ENCODE measurements around the gene NXN. TPM values are rescaled to one million over a fixed set of nuclear protein-coding genes. Genes with fewer than 3 reads are reported as not detected.

NXN gene
- total RNA-seq, 1 experiment from 2014 or later: 126 TPM

DNA sequence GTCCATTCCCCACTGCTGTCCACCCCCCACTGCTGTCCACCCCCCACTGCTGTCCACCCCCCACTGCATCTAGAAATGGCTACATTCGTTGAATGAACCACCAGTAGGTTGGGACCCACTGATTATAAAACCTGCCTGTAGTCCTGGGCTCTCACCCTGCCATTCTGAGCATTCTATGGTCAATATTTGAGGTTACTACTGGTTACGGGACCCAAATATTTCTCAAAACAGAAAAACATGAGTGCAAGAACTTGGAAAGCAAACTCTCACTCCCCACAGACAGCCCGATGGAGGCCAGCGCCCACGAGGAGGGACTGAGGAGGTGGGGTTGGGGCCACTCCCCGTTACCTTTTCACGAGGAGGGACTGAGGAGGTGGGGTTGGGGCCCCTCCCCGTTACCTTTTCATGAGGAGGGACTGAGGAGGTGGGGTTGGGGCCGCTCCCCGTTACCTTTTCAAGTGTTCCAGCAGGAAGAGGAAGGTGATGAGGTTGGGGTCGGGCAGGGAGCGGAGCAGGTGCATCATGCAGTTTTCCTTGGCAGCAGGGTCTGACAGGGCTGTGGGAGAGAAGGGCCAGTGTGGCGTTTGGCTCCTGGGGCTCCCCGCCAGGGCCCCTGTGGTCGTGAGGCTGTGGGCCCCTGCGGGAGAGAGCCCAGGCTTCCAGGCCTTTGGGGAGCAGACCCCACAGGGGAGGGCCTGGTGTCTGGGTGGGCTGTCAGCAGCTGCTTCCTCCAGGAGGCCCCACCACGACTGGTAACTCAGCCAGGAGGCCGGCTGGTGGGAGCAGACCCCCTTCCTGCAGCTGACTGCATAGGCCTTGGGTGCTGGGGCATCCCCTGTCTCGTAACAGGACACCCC lies 29.9 kb upstream of the NXN start:
- TF ChIP-seq POLR2AphosphoS5 (IDR thresholded peaks at IDR 0.05; ENCODE audit: low read depth, low read length) (no peak), TCF7L2 (IDR thresholded peaks at IDR 0.05; ENCODE audit: low read depth, low read length) (no peak), SIN3A (IDR thresholded peaks at IDR 0.05; ENCODE audit: borderline replicate concordance, insufficient read depth, low read depth, low read length) (no peak)
- TF ChIP-seq, protein P1, sequence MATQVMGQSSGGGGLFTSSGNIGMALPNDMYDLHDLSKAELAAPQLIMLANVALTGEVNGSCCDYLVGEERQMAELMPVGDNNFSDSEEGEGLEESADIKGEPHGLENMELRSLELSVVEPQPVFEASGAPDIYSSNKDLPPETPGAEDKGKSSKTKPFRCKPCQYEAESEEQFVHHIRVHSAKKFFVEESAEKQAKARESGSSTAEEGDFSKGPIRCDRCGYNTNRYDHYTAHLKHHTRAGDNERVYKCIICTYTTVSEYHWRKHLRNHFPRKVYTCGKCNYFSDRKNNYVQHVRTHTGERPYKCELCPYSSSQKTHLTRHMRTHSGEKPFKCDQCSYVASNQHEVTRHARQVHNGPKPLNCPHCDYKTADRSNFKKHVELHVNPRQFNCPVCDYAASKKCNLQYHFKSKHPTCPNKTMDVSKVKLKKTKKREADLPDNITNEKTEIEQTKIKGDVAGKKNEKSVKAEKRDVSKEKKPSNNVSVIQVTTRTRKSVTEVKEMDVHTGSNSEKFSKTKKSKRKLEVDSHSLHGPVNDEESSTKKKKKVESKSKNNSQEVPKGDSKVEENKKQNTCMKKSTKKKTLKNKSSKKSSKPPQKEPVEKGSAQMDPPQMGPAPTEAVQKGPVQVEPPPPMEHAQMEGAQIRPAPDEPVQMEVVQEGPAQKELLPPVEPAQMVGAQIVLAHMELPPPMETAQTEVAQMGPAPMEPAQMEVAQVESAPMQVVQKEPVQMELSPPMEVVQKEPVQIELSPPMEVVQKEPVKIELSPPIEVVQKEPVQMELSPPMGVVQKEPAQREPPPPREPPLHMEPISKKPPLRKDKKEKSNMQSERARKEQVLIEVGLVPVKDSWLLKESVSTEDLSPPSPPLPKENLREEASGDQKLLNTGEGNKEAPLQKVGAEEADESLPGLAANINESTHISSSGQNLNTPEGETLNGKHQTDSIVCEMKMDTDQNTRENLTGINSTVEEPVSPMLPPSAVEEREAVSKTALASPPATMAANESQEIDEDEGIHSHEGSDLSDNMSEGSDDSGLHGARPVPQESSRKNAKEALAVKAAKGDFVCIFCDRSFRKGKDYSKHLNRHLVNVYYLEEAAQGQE (IDR thresholded peaks at IDR 0.05; ENCODE audit: insufficient read depth in 1 of 2, low read depth in 2 of 2, low read length in 1 of 2): no peak
- TF ChIP-seq, protein P2, sequence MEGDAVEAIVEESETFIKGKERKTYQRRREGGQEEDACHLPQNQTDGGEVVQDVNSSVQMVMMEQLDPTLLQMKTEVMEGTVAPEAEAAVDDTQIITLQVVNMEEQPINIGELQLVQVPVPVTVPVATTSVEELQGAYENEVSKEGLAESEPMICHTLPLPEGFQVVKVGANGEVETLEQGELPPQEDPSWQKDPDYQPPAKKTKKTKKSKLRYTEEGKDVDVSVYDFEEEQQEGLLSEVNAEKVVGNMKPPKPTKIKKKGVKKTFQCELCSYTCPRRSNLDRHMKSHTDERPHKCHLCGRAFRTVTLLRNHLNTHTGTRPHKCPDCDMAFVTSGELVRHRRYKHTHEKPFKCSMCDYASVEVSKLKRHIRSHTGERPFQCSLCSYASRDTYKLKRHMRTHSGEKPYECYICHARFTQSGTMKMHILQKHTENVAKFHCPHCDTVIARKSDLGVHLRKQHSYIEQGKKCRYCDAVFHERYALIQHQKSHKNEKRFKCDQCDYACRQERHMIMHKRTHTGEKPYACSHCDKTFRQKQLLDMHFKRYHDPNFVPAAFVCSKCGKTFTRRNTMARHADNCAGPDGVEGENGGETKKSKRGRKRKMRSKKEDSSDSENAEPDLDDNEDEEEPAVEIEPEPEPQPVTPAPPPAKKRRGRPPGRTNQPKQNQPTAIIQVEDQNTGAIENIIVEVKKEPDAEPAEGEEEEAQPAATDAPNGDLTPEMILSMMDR (IDR thresholded peaks at IDR 0.05): no peak

DNA sequence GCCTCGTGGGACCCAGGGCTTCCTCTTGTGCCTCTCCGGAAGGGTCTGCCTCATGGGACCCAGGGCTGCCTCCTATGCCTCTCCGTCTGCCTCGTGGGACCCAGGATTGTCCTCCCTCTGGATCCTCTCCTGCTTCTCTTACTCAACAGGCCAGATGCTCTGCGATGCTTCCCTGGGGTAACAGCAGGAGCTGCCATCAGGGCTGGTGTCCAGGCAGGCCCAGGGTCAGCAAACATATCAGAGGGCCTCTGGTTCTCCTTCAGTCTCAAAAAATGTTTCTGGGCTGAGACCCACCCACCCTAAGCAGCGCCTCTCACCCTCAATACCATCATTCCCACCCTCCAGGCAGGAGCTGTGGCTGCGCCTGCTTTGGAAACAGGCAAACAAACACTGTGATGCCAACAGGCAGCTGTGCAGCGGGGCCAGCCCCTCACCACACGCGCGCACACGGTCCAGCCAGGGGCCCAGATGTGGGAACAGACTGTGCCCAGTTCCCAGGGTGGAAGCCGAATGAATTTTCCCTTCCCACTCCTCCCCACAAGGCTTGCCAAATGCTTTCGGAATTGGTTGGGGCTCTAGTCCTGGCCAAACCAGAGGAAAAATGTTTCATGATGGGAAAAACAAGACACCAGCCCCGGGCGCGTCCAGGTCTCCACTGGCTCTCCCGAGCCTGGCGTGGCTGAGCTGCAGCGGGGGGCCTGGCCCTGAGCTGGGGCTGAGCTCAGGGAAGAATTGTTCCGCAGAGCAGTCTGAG lies 28.6 kb upstream of the NXN start:
- no peak overlapping the region for H3K4me3 ChIP-seq (ENCODE audit: low read depth in 2 of 2, low read length in 2 of 2)
- no peak overlapping the region for H3K27ac ChIP-seq (ENCODE audit: low read length)
- TF ChIP-seq TCF7L2 (IDR thresholded peaks at IDR 0.05; ENCODE audit: low read depth, low read length) (no peak), POLR2AphosphoS5 (IDR thresholded peaks at IDR 0.05; ENCODE audit: low read depth, low read length) (no peak), SIN3A (IDR thresholded peaks at IDR 0.05; ENCODE audit: borderline replicate concordance, insufficient read depth, low read depth, low read length) (no peak)
- TF ChIP-seq, protein P1 (IDR thresholded peaks at IDR 0.05; ENCODE audit: insufficient read depth in 1 of 2, low read depth in 2 of 2, low read length in 1 of 2): no peak
- TF ChIP-seq, protein P2 (IDR thresholded peaks at IDR 0.05): no peak
- H3K9me3 ChIP-seq (ENCODE audit: control insufficient read depth, insufficient read depth, low read depth, low read length): no peaks in the 10 kb centered on the region
- intact Hi-C loops (cut with micrococcal nuclease; ENCODE audit: unreplicated experiment): no loop called here
- peaks cover 27% of the 10 kb centered on the region for H3K4me1 ChIP-seq (ENCODE audit: control insufficient read depth, insufficient read depth, low read length)
- DNase-seq (ENCODE audit: low read depth, low spot score) (no peak), ATAC-seq (no peak)
- in situ Hi-C loops (cut with HindIII; ENCODE audit: low pct_unique_long_range_greater_than_20kb, low sequenced_read_pairs): no loop called here
- CTCF ChIA-PET: no interaction called here
- BruUV-seq (replicated peaks): no TSS peak
- POLR2A ChIA-PET: no interaction called here
- no peaks in the 10 kb centered on the region for H3K36me3 ChIP-seq (ENCODE audit: control insufficient read depth, insufficient read depth, low read length)
- no peaks in the 10 kb centered on the region for H3K27me3 ChIP-seq (ENCODE audit: control insufficient read depth, insufficient read depth, low read length)

More for the DNA sequence above, 29.9 kb upstream of the NXN start:
- intact Hi-C loops (cut with micrococcal nuclease; ENCODE audit: unreplicated experiment): no loop called here
- BruUV-seq (replicated peaks): no TSS peak
- Histone ChIP-seq H3K36me3 (ENCODE audit: control insufficient read depth, insufficient read depth, low read length) (no peaks in the 10 kb centered on the region), H3K27me3 (ENCODE audit: control insufficient read depth, insufficient read depth, low read length) (no peaks in the 10 kb centered on the region), H3K4me3 (ENCODE audit: low read depth in 2 of 2, low read length in 2 of 2) (no peak overlapping the region), H3K27ac (ENCODE audit: low read length) (no peak overlapping the region), H3K9me3 (ENCODE audit: control insufficient read depth, insufficient read depth, low read depth, low read length) (no peaks in the 10 kb centered on the region), H3K4me1 (ENCODE audit: control insufficient read depth, insufficient read depth, low read length) (peaks cover 16% of the 10 kb centered on the region)
- in situ Hi-C loops (cut with HindIII; ENCODE audit: low pct_unique_long_range_greater_than_20kb, low sequenced_read_pairs): no loop called here
- ChIA-PET CTCF (no interaction called here), POLR2A (no interaction called here)
- no peak for DNase-seq (ENCODE audit: low read depth, low spot score)
- ATAC-seq: no peak

Data from Panc1 (cell line).